Upper lobe of left lung (tissue), 4 donors: ENCODE data around the gene COL19A1.

ENCODE experiments used
- POLR2AphosphoS5 ChIP-seq, 2 donors: sonication (generic); formaldehyde crosslinking; IDR thresholded peaks; one replicate each; pipeline ENCODE4 v1.5.1; 2017; ENCODE audit warnings: antibody characterized with exemption in 2 of 2
- TF ChIP-seq, protein P1 (sequence below), 6 experiments: fragments of 450-650 bp in 4 of 6; fragments of 200-600 bp in 2 of 6; sonication (generic) in 2 of 6; IDR thresholded peaks; one replicate each; pipeline ENCODE4 v1.5.1; 2016 to 2019; ENCODE audit warnings: antibody characterized with exemption in 6 of 6

DNA sequence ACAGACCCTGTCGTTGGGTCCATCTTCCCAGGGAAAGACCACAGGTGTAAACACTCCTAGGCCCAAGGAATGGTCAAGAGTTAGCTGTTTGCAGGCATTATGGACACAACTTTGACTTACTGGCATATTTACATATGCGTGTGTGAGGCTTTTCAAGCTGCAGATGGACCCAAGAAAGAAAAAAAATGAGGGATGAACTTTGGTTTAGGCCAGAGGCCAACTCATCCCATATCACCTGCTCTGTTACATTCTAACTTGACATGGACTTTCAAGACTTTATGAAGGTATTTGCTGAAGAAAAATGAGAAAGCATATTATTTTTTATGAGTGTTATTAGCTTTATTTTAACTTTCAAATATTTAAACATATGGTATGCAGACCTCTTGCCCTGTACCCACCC, 6.9 kb downstream of the COL19A1 start:
- TF ChIP-seq, protein P1, sequence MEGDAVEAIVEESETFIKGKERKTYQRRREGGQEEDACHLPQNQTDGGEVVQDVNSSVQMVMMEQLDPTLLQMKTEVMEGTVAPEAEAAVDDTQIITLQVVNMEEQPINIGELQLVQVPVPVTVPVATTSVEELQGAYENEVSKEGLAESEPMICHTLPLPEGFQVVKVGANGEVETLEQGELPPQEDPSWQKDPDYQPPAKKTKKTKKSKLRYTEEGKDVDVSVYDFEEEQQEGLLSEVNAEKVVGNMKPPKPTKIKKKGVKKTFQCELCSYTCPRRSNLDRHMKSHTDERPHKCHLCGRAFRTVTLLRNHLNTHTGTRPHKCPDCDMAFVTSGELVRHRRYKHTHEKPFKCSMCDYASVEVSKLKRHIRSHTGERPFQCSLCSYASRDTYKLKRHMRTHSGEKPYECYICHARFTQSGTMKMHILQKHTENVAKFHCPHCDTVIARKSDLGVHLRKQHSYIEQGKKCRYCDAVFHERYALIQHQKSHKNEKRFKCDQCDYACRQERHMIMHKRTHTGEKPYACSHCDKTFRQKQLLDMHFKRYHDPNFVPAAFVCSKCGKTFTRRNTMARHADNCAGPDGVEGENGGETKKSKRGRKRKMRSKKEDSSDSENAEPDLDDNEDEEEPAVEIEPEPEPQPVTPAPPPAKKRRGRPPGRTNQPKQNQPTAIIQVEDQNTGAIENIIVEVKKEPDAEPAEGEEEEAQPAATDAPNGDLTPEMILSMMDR (IDR thresholded peaks at IDR 0.05): no peak
- TF ChIP-seq POLR2AphosphoS5 (IDR thresholded peaks at IDR 0.05): no peak
